GM21515 (cell line): ENCODE data around the gene COA8.

Experiments
- ATAC-seq: cut with Tn5 transposase; IDR thresholded peaks from one replicate; pipeline ENCODE4 v1.9.1; 2021; ENCODE audit not compliant: unreplicated experiment

The COA8 gene

GRCh38 chr14:103547941-103548462 is 14.8 kb upstream of the COA8 start:
- no peak for ATAC-seq

GRCh38 chr14:103548463-103549351 is 14.1 kb upstream of the COA8 start:
- no peak for ATAC-seq

- no peak for ATAC-seq
Measured at GRCh38 chr14:103549361-103550311, 13.1 kb upstream of the COA8 start.

GRCh38 chr14:103550451-103551337 is 12.1 kb upstream of the COA8 start:
- no peak for ATAC-seq

GRCh38 chr14:103551338-103551762 is 11.4 kb upstream of the COA8 start:
- ATAC-seq = no peak

- ATAC-seq = no peak
Measured at GRCh38 chr14:103552011-103552845, 10.5 kb upstream of the COA8 start.

GRCh38 chr14:103552846-103553210 is 9.9 kb upstream of the COA8 start:
- no peak for ATAC-seq

- ATAC-seq = no peak
Measured at GRCh38 chr14:103555559-103556337, 7.0 kb upstream of the COA8 start.

- ATAC-seq = no peak
Measured at GRCh38 chr14:103556946-103557758, 5.6 kb upstream of the COA8 start.

GRCh38 chr14:103558071-103558882 is 4.5 kb upstream of the COA8 start:
- ATAC-seq = no peak

GRCh38 chr14:103559766-103560165 is 3.0 kb upstream of the COA8 start:
- ATAC-seq = no peak

GRCh38 chr14:103560691-103561090 is 2.1 kb upstream of the COA8 start:
- no peak for ATAC-seq

- peak; percentile 21 for ATAC-seq
Measured at GRCh38 chr14:103561381-103562178, 1.2 kb upstream of the COA8 start.

- peak; percentile 27 for ATAC-seq
Measured at GRCh38 chr14:103562179-103562428, 656 bp upstream of the COA8 start.

GRCh38 chr14:103563226-103563620 is 463 bp downstream of the COA8 start:
- no peak for ATAC-seq

- no peak for ATAC-seq
Measured at GRCh38 chr14:103563844-103564505, 1.2 kb downstream of the COA8 start.
